NCI-H1694 (cell line): ENCODE data around the gene GASK1B.

Experiments
- DNase-seq: peaks from one replicate; lab custom pipeline; 2025; lab: John Stamatoyannopoulos, UW

The GASK1B gene

GRCh38 chr4:158186815-158187214 is 14.0 kb upstream of the GASK1B start:
- DNase-seq, result no peak

- DNase-seq, result peak; percentile 22
Measured at GRCh38 chr4:158182736-158183135, 9.9 kb upstream of the GASK1B start.

GRCh38 chr4:158181906-158182305 is 9.1 kb upstream of the GASK1B start:
- DNase-seq, result no peak

- DNase-seq, result no peak
Measured at GRCh38 chr4:158179465-158179864, 6.6 kb upstream of the GASK1B start.

GRCh38 chr4:158176776-158177175 is 4.0 kb upstream of the GASK1B start:
- DNase-seq, result no peak

- no peak for DNase-seq
Measured at GRCh38 chr4:158176108-158176507, 3.3 kb upstream of the GASK1B start.

GRCh38 chr4:158170691-158171561 is 1.9 kb downstream of the GASK1B start:
- no peak for DNase-seq

- DNase-seq, result no peak
Measured at GRCh38 chr4:158169931-158170690, 2.7 kb downstream of the GASK1B start.

- DNase-seq, result no peak
Measured at GRCh38 chr4:158169506-158169905, 3.3 kb downstream of the GASK1B start.

- DNase-seq, result no peak
Measured at GRCh38 chr4:158168606-158169005, 4.2 kb downstream of the GASK1B start.

GRCh38 chr4:158166701-158167100 is 6.1 kb downstream of the GASK1B start:
- no peak for DNase-seq

GRCh38 chr4:158164768-158165213 is 8.0 kb downstream of the GASK1B start:
- DNase-seq, result no peak

- DNase-seq, result no peak
Measured at GRCh38 chr4:158163941-158164767, 8.7 kb downstream of the GASK1B start.

- DNase-seq, result no peak
Measured at GRCh38 chr4:158162631-158163030, 10.2 kb downstream of the GASK1B start.

- no peak for DNase-seq
Measured at GRCh38 chr4:158161551-158162354, 11.1 kb downstream of the GASK1B start.

GRCh38 chr4:158159718-158160094 is 13.1 kb downstream of the GASK1B start:
- no peak for DNase-seq

- DNase-seq, result no peak
Measured at GRCh38 chr4:158159054-158159717, 13.6 kb downstream of the GASK1B start.

GRCh38 chr4:158157412-158157811 is 15.4 kb downstream of the GASK1B start:
- DNase-seq, result no peak

- no peak for DNase-seq
Measured at GRCh38 chr4:158155656-158156356, 17.0 kb downstream of the GASK1B start.

- DNase-seq, result no peak
Measured at GRCh38 chr4:158147151-158147550, 25.7 kb downstream of the GASK1B start.
